IMR-90 (cell line): ENCODE results near the gene MNAT1. TPM values are rescaled to one million over a fixed set of nuclear protein-coding genes. Genes with fewer than 3 reads are reported as not detected.

Experiments
- ATAC-seq: fragments of 200-7000 bp; cut with Tn5 transposase; 2 replicates; pipeline ENCODE4 v1.9.1; 2020; ENCODE audit warnings: low read depth, mild to moderate bottlenecking, moderate library complexity
- BruUV-seq: library from RNA; stranded (reverse); fragments of 400-500 nt; replicated peaks from 2 replicates; lab custom pipeline; 2021; lab: Mats Ljungman, UMichigan
- CTCF ChIA-PET: fragments of 300-600 bp; formaldehyde crosslinking; extraction: SDS; loops from one replicate; lab custom pipeline; 2021; ENCODE audit warnings: antibody characterized with exemption; lab: Yijun Ruan, JAX
- POLR2A ChIA-PET: fragments of 300-600 bp; sonication (Branson Sonifier 250); formaldehyde crosslinking; loops from one replicate; lab custom pipeline; 2022; ENCODE audit warnings: antibody characterized with exemption; ENCODE audit not compliant: unreplicated experiment; lab: Charles Lee
- DNase-seq: peaks from one replicate; pipeline ENCODE4 v3.0.0; 2013
- H2AFZ ChIP-seq: replicated peaks from 2 replicates; pipeline ENCODE3; 2013; ENCODE audit warnings: low read length, mild to moderate bottlenecking; ENCODE audit not compliant: poor library complexity
- H2AK5ac ChIP-seq: 2 replicates; pipeline ENCODE4 v1.6.1; 2013; ENCODE audit warnings: low read depth, low read length, inconsistent platforms
- H2AK9ac ChIP-seq: replicated peaks from 2 replicates; pipeline ENCODE3; 2013; ENCODE audit warnings: mild to moderate bottlenecking, low read depth, low read length, moderate library complexity; ENCODE audit not compliant: poor library complexity
- H2BK120ac ChIP-seq: 2 replicates; pipeline ENCODE4 v1.6.1; 2013; ENCODE audit warnings: low read depth, low read length, inconsistent platforms
- H2BK15ac ChIP-seq: 3 replicates; pipeline ENCODE4 v1.6.1; 2013; ENCODE audit warnings: low read depth, low read length, inconsistent platforms
- H2BK20ac ChIP-seq: 2 replicates; pipeline ENCODE4 v1.6.1; 2013; ENCODE audit warnings: low read depth, mild to moderate bottlenecking, inconsistent platforms, low read length, moderate library complexity
- H2BK5ac ChIP-seq: 2 replicates; pipeline ENCODE4 v1.6.1; 2013; ENCODE audit warnings: mild to moderate bottlenecking, low read depth, low read length, inconsistent platforms; ENCODE audit not compliant: poor library complexity, severe bottlenecking
- H3K14ac ChIP-seq: replicated peaks from 2 replicates; pipeline ENCODE4 v1.6.1; 2013; ENCODE audit warnings: low read depth, low read length, inconsistent platforms
- H3K18ac ChIP-seq: 2 replicates; pipeline ENCODE4 v1.6.1; 2013; ENCODE audit warnings: low read depth, low read length, control low read depth
- H3K23ac ChIP-seq: 2 replicates; pipeline ENCODE4 v1.6.1; 2013; ENCODE audit warnings: low read depth, low read length, inconsistent platforms
- H3K27ac ChIP-seq: 2 replicates; pipeline ENCODE4 v1.5.1; 2013; ENCODE audit warnings: mild to moderate bottlenecking, control low read depth, low read length; ENCODE audit not compliant: insufficient read depth
- H3K27me3 ChIP-seq: 2 replicates; pipeline ENCODE4 v1.6.1; 2013; ENCODE audit warnings: low read length; ENCODE audit not compliant: control insufficient read depth, insufficient read depth
- H3K36me3 ChIP-seq: 2 replicates; pipeline ENCODE4 v1.6.1; 2013; ENCODE audit warnings: low read length, mixed read lengths; ENCODE audit not compliant: control insufficient read depth, insufficient read depth
- H3K4ac ChIP-seq: 2 replicates; pipeline ENCODE4 v1.6.1; 2013; ENCODE audit warnings: low read depth, low read length, inconsistent platforms
- H3K4me1 ChIP-seq: 2 replicates; pipeline ENCODE4 v1.6.1; 2013; ENCODE audit warnings: low read length, mixed read lengths; ENCODE audit not compliant: control insufficient read depth, insufficient read depth
- H3K4me2 ChIP-seq: 2 replicates; pipeline ENCODE4 v1.6.1; 2013; ENCODE audit warnings: low read depth, mild to moderate bottlenecking, control low read depth, low read length, moderate library complexity
- H3K4me3 ChIP-seq: 2 replicates; pipeline ENCODE4 v1.5.1; 2013; ENCODE audit warnings: low read depth, mild to moderate bottlenecking, control low read depth, low read length, moderate library complexity; ENCODE audit not compliant: insufficient read depth
- H3K56ac ChIP-seq: 2 replicates; pipeline ENCODE4 v1.6.1; 2013; ENCODE audit warnings: low read length, inconsistent platforms; ENCODE audit not compliant: insufficient read depth; ENCODE audit errors: extremely low read depth
- H3K79me1 ChIP-seq, 2 experiments: 2 replicates each; pipeline ENCODE4 v1.6.1; 2013; ENCODE audit warnings: low read length in 2 of 2, inconsistent platforms in 1 of 2, low read depth in 1 of 2
- H3K9ac ChIP-seq: 2 replicates; pipeline ENCODE4 v1.6.1; 2013; ENCODE audit warnings: low read depth, low read length, control low read depth
- H3K9me1 ChIP-seq: 2 replicates; pipeline ENCODE4 v1.6.1; 2013; ENCODE audit warnings: low read length, inconsistent platforms; ENCODE audit not compliant: insufficient read depth
- H3K9me3 ChIP-seq: 2 replicates; pipeline ENCODE4 v1.6.1; 2013; ENCODE audit warnings: low read length; ENCODE audit not compliant: control insufficient read depth, insufficient read depth
- H4K20me1 ChIP-seq: 2 replicates; pipeline ENCODE4 v1.6.1; 2013; ENCODE audit warnings: low read length, inconsistent platforms; ENCODE audit not compliant: insufficient read depth
- H4K5ac ChIP-seq: 2 replicates; pipeline ENCODE4 v1.6.1; 2013; ENCODE audit warnings: mild to moderate bottlenecking, low read depth, low read length, control low read depth
- H4K8ac ChIP-seq, 2 experiments: 2 replicates each; pipeline ENCODE4 v1.6.1; 2013; ENCODE audit warnings: low read depth in 2 of 2, low read length in 2 of 2, control low read depth in 1 of 2, inconsistent platforms in 1 of 2
- H4K91ac ChIP-seq: 2 replicates; pipeline ENCODE4 v1.6.1; 2013; ENCODE audit warnings: low read depth, low read length, inconsistent platforms; ENCODE audit not compliant: insufficient read depth
- BHLHE40 ChIP-seq: fragments of 150-350 bp; IDR thresholded peaks from 2 replicates; pipeline ENCODE4 v1.6.1; 2016; ENCODE audit warnings: mild to moderate bottlenecking, low read depth, low read length
- CEBPB ChIP-seq: IDR thresholded peaks from 2 replicates; pipeline ENCODE4 v1.6.1; 2012; ENCODE audit warnings: low read depth, low read length, improper control_type of control experiment
- CHD1 ChIP-seq: IDR thresholded peaks from 2 replicates; pipeline ENCODE4 v1.6.1; 2012; ENCODE audit warnings: low read depth, low read length, improper control_type of control experiment
- CTCF ChIP-seq: conservative IDR thresholded peaks from 2 replicates; pipeline ENCODE4 v1.5.1; 2012; ENCODE audit warnings: mild to moderate bottlenecking, low read depth, low read length, improper control_type of control experiment
- FOS ChIP-seq: fragments of 150-350 bp; IDR thresholded peaks from 2 replicates; pipeline ENCODE4 v1.6.1; 2016; ENCODE audit warnings: low read depth, low read length
- MAFK ChIP-seq: IDR thresholded peaks from 2 replicates; pipeline ENCODE4 v1.6.1; 2012; ENCODE audit warnings: low read depth, low read length, improper control_type of control experiment
- MAZ ChIP-seq: IDR thresholded peaks from 2 replicates; pipeline ENCODE4 v1.6.1; 2012; ENCODE audit warnings: low read depth, mild to moderate bottlenecking, low read length, improper control_type of control experiment, moderate library complexity, borderline replicate concordance
- NFE2L2 ChIP-seq: fragments of 150-350 bp; IDR thresholded peaks from 2 replicates; pipeline ENCODE4 v1.6.1; 2016; ENCODE audit warnings: low read depth, mild to moderate bottlenecking, low read length
- POLR2A ChIP-seq: IDR thresholded peaks from 2 replicates; pipeline ENCODE4 v1.6.1; 2012; ENCODE audit warnings: mild to moderate bottlenecking, low read depth, low read length
- RAD21 ChIP-seq: IDR thresholded peaks from 2 replicates; pipeline ENCODE4 v1.6.1; 2012; ENCODE audit warnings: low read length, improper control_type of control experiment
- RCOR1 ChIP-seq: IDR thresholded peaks from 2 replicates; pipeline ENCODE4 v1.6.1; 2012; ENCODE audit warnings: mild to moderate bottlenecking, low read length, improper control_type of control experiment; ENCODE audit not compliant: insufficient replicate concordance
- RFX5 ChIP-seq: IDR thresholded peaks from 2 replicates; pipeline ENCODE4 v1.8.0; 2012; ENCODE audit warnings: low read depth, mild to moderate bottlenecking, low read length, moderate library complexity
- SMC3 ChIP-seq: fragments of 150-350 bp; IDR thresholded peaks from 2 replicates; pipeline ENCODE4 v1.6.1; 2016; ENCODE audit warnings: low read depth, mild to moderate bottlenecking, antibody characterized with exemption, low read length, moderate library complexity
- WGBS, 2 experiments: methylation state at CpG; one replicate each; pipeline versions ENCODE4 v1.1.5 to v1.1.7; 2013; ENCODE audit warnings: missing lambda C conversion rate in 2 of 2; ENCODE audit not compliant: insufficient read length in 1 of 2; ENCODE audit errors: extremely low coverage in 2 of 2; 5-methylcytosine and 5-hydroxymethylcytosine counted together
- dilution Hi-C: fragments of 300-500 bp; cut with HindIII; formaldehyde crosslinking; loops from one replicate; pipeline ENCODE4 v1.14.3; 2018; ENCODE audit warnings: low sequenced_read_pairs; ENCODE audit not compliant: unreplicated experiment
- in situ Hi-C: fragments of 300-500 bp; cut with MboI; formaldehyde crosslinking; loops from 3 replicates; pipeline ENCODE4 v1.14.3; 2019; ENCODE audit warnings: low sequenced_read_pairs, inconsistent platforms, mixed read lengths
- intact Hi-C: fragments of 100-400 bp; cut with micrococcal nuclease; formaldehyde crosslinking; loops from 2 replicates; pipeline ENCODE4 v1.10.0; 2022
- polyA plus RNA-seq, 3 experiments: library from polyadenylated mRNA; depleted of rRNA; stranded (reverse); fragments of >200 nt; gene quantifications; 2 replicates each; pipeline ENCODE4 v1.2.3, GENCODE V29; 2012; ENCODE audit warnings: low replicate concordance in 1 of 3
- total RNA-seq: library from RNA; depleted of rRNA; stranded (reverse); fragments of >200 nt; gene quantifications from 2 replicates; pipeline ENCODE4 v1.2.3, GENCODE V29; 2012
- TF ChIP-seq, protein P1 (sequence below): fragments of 150-350 bp; IDR thresholded peaks from 2 replicates; pipeline ENCODE4 v1.6.1; 2016; ENCODE audit warnings: low read depth, mild to moderate bottlenecking, low read length, moderate library complexity, borderline replicate concordance
- TF ChIP-seq, protein P2 (sequence below): fragments of 150-350 bp; IDR thresholded peaks from 2 replicates; pipeline ENCODE4 v1.6.1; 2017; ENCODE audit warnings: mild to moderate bottlenecking, antibody characterized with exemption, low read length, low read depth

MNAT1 gene
- total and polyA plus RNA-seq, 2 of the 4 experiments (the other 2 are of a cell fraction): 48.2 to 53.0 TPM

DNA sequence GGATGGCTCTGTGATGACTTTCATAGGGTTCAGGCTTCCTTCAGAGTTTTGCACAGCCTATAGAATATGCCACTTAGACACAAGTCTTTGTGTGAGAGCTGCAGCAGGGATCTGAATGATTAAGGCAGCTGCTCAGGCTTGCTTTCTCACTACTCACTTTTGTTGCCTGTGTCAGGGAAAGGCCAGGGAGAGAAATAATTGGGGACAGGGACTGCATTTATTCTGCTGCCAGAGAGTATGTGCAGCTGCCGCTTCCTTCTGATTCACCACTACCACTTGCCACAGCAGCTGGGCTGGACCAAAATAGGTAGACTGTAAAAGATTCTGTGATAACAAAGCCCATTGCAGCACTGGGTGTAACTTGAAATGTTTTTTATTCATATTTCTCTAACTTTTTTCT is 196.7 kb downstream of the MNAT1 start:
- H4K8ac ChIP-seq: no peak overlapping the region
- H4K5ac ChIP-seq: no peak overlapping the region
- no peak overlapping the region for H2BK120ac ChIP-seq
- ATAC-seq (peak; percentile 27; the same call in 1 of the 2 replicates), DNase-seq (peak; percentile 24)
- H2AK9ac ChIP-seq: no peak overlapping the region
- H3K18ac ChIP-seq: no peak overlapping the region
- H2AFZ ChIP-seq: peak overlapping the region; percentile 51
- H4K20me1 ChIP-seq: peaks cover 8% of the 10 kb centered on the region; the same call in 1 of the 2 replicates
- H3K4me1 ChIP-seq: 0 out of 2 replicates have a peak, but pooled peaks cover 2% of the 10 kb centered on the region
- no peaks in the 10 kb centered on the region; the same call in 1 of the 2 replicates for H3K9me1 ChIP-seq
- no peak overlapping the region for H2BK15ac ChIP-seq
- H4K91ac ChIP-seq: no peak overlapping the region
- no peak overlapping the region for H3K27ac ChIP-seq
- no peak overlapping the region for H3K4me2 ChIP-seq
- H3K56ac ChIP-seq: no peak overlapping the region
- no peaks in the 10 kb centered on the region for H3K9me3 ChIP-seq
- TF ChIP-seq, protein P1, sequence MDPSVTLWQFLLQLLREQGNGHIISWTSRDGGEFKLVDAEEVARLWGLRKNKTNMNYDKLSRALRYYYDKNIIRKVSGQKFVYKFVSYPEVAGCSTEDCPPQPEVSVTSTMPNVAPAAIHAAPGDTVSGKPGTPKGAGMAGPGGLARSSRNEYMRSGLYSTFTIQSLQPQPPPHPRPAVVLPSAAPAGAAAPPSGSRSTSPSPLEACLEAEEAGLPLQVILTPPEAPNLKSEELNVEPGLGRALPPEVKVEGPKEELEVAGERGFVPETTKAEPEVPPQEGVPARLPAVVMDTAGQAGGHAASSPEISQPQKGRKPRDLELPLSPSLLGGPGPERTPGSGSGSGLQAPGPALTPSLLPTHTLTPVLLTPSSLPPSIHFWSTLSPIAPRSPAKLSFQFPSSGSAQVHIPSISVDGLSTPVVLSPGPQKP: no peak
- TF ChIP-seq MAZ: no peak
- no peak for TF ChIP-seq RFX5
- no peak for TF ChIP-seq FOS
- no peak for TF ChIP-seq MAFK
- no peak for TF ChIP-seq CHD1
- no peak for TF ChIP-seq BHLHE40
- no peak for TF ChIP-seq CTCF
- no peak for TF ChIP-seq SMC3
- TF ChIP-seq, protein P2, sequence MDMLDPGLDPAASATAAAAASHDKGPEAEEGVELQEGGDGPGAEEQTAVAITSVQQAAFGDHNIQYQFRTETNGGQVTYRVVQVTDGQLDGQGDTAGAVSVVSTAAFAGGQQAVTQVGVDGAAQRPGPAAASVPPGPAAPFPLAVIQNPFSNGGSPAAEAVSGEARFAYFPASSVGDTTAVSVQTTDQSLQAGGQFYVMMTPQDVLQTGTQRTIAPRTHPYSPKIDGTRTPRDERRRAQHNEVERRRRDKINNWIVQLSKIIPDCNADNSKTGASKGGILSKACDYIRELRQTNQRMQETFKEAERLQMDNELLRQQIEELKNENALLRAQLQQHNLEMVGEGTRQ: no peak
- no peak for TF ChIP-seq RAD21
- TF ChIP-seq NFE2L2: no peak
- TF ChIP-seq POLR2A: no peak
- no peak for TF ChIP-seq CEBPB
- no peak for TF ChIP-seq RCOR1
- H3K27me3 ChIP-seq: no peaks in the 10 kb centered on the region
- H3K4ac ChIP-seq: no peak overlapping the region
- H3K14ac ChIP-seq: no peak overlapping the region
- POLR2A ChIA-PET: no interaction called here
- H3K4me3 ChIP-seq: no peak overlapping the region
- dilution Hi-C loops: no loop called here
- in situ Hi-C loops: no loop called here
- intact Hi-C loops: no loop called here
- no CpG with 5 or more reads among the region's 1 CpG for WGBS, 2 experiments
- CTCF ChIA-PET: no interaction called here
- H2BK20ac ChIP-seq: no peak overlapping the region
- no peak overlapping the region for H2AK5ac ChIP-seq
- no peak overlapping the region for H3K9ac ChIP-seq
- H3K36me3 ChIP-seq: no peaks in the 10 kb centered on the region
- no TSS peak for BruUV-seq
- H2BK5ac ChIP-seq: no peak overlapping the region
- peaks cover 5 to 38% of the 10 kb centered on the region in 2 experiments for H3K79me1 ChIP-seq
- no peak overlapping the region for H3K23ac ChIP-seq
